ENCODE results near the gene SYNE1.
"Not testable (repeated sequence)": the region's sequence is repeated elsewhere in the genome, so short reads cannot be mapped to it uniquely, and the experiment has no call there.

The SYNE1 gene

GRCh38 chr6:152478377-152479010 lies 158.7 kb downstream of the SYNE1 start:
- no peak for DNase-seq

DNA sequence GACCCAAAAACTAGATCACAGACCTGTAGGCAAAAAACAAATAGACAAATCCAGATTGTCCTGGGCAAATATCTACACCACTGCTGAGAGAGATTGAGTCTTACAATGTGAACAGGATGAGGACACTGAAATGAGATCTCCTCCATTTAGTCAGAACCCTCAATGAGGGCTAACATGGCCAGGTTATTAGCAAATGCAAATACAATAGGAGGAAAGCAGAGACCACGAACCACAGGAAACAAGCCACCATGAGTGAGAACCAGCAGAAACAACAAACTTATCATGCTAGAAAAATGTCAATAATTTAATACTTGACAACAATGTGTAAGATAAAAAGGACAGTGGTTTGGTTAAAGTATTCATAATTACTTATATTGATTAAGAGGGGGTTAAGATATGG lies 162.8 kb downstream of the SYNE1 start:
- no peak for DNase-seq

DNA sequence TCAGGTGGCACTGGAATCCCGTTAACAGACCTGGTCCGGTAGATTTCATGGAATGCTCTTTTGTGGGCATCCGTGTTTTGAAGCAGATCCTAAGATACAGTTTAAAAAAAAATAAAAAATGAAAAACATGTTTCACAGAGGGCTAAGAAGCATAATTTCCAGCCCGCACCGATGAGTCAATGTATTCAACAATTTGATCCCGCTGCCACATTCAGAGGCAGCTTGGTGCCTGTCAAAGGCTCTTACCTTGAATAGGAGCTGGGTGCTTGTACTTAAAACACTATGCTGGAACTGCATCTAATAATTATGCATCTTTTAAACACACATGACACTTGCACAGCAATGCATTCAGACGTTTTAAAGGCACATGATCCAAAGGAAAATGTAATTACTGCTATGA lies 164.8 kb downstream of the SYNE1 start:
- no peak for DNase-seq

DNA sequence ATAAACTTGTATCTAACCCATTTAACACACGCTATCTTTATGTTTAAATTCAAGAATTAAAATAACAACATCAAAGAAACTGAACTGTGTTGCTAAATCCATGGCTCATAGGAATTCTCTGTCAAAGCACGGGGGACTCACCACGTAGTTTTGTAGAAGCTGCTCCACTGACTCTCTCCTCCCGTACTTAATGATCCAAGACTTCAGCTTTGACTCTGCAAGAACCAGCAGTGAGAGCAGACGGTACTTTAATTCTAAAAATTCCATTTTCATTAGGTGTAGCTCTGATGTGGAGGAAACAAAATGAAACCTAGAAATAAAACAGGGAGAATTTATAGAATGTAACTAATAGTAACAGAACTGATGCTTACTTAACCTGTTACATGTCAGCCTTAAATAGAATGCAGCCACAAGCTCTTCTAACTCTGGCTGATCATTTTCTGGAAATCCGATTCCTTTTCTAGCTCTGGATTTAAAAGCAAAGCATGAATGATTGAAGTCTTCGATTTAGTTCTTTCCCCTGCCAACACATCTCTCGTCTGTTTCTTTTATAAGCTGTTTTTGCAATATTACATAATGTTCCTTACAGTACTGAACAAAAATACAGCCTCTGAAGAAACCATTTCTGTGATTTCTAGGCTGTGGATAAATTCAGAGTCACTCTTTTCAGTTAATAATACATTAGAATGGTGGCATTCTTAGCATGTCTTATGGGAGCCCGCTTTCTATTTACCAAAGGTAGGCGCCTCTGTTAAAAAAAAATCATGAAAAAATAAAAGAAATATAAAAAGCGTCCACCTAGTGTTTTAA lies 165.5 kb downstream of the SYNE1 start:
- DNase-seq, result no peak

GRCh38 chr6:152463164-152463563 lies 174.0 kb downstream of the SYNE1 start:
- no peak for DNase-seq

DNA sequence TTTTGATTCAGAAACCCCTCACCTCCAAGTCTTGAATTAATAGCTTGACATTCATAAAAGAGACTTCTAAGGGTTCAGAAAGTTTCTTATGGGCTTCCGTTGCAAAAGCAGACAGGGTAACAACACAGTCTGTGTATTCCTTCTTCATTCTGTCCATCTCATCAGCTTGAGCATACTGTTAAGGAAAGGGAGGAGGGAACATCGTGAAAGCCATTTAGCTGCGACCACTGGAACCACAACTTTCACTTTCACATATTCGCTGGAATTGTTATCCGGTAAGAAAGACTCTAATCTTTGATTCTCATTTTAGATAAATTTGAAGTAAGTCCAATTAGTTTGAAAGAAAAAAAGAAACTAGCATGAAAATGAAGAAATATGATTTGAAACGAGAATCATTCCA lies 174.4 kb downstream of the SYNE1 start:
- no peak for DNase-seq

- DNase-seq, result no peak
Measured at GRCh38 chr6:152461556-152461955, 175.6 kb downstream of the SYNE1 start.

- DNase-seq, result no peak
Measured at GRCh38 chr6:152458648-152459644, 178.2 kb downstream of the SYNE1 start.

GRCh38 chr6:152457949-152458624 lies 179.1 kb downstream of the SYNE1 start:
- no peak for DNase-seq

DNA sequence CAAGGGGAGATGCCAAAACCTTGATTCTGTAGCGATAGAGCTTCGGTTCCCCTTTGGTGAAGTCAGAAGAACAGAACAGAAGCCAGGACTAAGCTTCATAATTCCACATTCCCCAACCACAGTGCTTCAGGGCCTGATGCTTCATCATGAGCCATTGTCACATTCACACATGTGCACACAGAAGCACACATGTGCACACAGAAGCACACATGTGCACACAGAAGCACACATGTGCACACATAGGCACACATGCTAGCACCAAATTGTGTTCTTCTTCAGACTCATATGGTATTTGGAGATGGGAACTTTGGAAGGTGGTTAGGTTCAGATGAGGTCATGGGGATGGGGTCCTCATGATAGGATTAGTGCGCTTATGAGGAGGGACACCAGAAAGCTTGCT lies 183.2 kb downstream of the SYNE1 start:
- no peak for DNase-seq

GRCh38 chr6:152453421-152453820 lies 183.7 kb downstream of the SYNE1 start:
- DNase-seq, result no peak

DNA sequence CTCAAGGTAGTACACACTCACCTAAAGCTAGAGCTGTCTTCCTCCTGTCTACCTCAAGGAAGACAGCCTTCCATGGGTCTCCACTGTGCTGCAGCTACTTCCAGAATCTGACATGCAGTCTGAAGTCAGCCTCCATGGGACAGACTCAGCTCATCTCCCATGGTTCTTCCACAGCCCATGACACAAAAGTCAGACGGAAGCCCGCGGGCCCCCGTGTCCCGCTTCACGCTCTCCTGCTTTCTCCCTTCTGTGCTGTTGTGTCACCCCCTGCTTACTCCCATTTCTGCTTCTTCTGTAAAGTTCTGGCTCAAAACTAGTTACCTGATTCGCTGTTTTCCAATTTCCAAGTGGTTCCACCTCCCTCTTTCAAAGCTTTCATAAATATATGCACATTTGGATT lies 184.5 kb downstream of the SYNE1 start:
- no peak for DNase-seq

DNA sequence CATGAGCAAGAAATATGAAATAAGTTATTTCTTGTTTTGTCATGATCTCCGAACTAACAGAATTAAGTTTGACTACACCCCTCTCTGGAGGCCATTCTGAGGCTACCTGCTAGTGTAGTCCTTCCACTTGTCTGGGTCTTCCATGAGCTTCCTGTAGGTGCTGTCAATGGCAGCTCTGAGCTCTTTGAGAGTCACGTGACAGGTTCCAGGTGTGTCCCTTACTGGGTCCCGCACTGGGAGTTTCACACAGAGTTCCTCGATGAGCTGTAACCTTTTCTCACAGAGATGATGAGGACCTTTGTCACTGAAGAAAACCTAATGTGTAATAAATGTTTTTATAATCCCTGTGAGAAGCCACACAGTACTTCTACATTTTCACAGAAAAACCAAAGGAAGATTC lies 186.6 kb downstream of the SYNE1 start:
- no peak for DNase-seq

DNA sequence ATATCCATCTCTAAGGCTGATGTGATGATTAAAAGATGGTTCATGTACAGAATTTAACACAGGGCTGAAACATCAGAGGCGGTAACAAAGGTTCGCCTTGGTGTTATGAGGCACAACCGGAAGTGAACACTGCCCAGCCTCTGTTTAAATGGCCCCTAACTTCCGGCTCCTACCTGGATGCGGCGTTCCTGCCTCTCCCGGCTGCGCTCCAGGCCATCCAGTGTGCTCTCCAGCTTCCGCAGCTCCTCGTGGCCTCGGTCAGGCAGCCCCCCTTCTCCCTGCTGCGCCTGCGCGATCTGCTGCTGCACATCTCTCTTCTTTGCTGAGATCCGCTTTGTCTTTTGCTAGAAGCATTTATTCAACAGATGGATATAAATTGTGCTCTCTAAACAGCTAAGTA lies 195.3 kb downstream of the SYNE1 start:
- DNase-seq, result no peak

DNA sequence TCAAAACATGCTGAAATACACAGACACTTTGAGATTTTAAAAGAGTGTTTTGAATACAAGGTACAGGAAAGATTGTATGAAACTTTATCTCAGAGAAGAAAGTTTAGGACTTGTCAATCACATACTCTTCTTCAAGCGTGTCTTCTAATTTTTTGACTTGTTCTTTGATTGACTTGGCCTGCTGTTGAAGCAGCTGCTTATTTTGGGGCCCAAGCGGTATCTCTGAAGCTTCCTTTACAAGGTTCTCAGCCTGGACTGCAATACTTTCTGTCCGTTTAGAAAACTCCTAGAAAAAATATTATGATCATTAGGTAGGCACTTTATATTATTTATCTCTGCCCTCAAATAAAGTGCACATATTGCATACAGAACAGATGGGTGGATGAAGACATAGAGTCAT lies 201.3 kb downstream of the SYNE1 start:
- no peak for DNase-seq

GRCh38 chr6:152432758-152433157 lies 204.4 kb downstream of the SYNE1 start:
- no peak for DNase-seq

DNA sequence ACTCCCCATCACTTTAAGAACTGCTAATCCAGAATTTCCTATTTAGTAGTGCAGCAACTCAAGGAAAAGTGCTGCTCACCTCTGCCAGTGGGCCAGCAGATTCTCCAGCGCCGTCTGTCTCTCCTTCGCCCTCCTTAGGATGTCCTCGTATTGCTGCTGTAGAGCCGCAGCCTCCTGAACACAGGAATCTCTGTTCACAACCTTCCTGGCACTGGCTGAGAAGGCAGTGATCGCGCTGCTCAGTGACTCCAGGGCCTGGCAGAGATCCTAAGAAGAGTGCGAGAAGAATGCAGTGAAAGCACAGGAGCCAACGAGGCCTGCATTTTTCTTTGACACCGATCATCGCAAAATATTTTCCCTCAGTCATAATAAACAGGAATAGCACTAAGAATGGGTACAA lies 209.0 kb downstream of the SYNE1 start:
- no peak for DNase-seq

GRCh38 chr6:152426276-152426675 lies 210.9 kb downstream of the SYNE1 start:
- no peak for DNase-seq

DNA sequence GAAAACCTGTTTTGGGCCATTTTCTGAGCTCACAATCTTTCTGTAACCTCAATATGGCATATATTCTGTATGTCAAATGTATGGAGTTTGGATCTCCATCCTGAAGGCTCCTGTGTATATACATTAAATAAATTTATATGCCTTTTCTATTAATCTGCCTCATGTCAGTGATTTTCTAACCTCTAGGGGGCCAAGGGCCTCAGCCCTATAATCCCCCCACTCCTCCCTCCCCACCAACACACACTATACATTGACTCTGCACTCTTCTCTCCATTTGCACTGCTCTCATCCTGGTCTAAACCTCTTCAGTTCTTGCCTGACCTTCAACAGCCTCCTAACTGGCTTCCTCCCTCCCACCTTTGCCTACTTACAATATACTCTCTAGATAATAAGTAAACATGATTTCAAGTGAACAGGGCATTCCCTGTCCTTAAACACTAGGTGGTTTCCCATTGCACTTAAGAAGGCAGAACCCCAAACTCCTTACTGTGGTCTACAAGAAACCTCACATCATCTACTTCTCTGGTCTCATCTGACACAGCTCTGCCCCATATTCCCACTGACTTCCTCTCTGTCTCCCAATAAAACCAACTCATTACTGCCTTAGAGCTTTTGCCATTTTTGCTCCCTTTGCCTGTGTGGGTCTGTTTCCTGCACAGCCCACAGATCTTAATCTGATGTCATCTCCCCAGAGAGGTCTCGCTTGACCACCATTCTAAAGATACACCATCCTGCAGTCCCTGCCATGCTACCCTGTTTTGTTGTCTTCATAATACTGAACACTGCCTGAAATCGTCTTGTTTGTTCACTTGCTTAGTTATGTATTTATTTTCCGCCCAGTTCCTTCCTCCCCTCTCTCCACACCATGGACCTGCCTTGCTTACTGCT lies 213.7 kb downstream of the SYNE1 start:
- no peak for DNase-seq

DNA sequence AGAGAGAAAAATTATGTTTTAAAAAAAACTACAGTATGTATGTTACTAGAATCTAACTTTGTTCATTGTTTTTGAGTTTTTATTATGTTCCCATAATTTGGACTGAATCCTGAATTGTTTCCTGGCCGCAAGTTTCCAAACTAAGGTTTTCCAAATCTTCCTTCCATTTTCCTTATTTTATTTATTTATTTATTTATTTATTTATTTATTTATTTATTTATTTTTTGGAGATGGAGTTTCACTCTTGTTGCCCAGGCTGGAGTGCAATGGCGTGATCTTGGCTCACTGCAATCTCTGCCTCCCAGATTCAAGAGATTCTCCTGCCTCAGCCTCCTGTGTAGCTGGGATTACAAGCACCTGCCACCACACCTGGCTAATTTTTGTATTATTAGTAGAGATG lies 215.7 kb downstream of the SYNE1 start:
- DNase-seq, result not testable (repeated sequence)

GRCh38 chr6:152420696-152421095 lies 216.5 kb downstream of the SYNE1 start:
- DNase-seq, result no peak

GRCh38 chr6:152418551-152418950 lies 218.6 kb downstream of the SYNE1 start:
- DNase-seq, result no peak

Data from amniotic stem cell (primary cell).